Neural progenitor cell (in vitro differentiated cells): ENCODE measurements around the gene HPSE2. TPM values are rescaled to one million over a fixed set of nuclear protein-coding genes. Genes with fewer than 3 reads are reported as not detected.

Source experiments
- DNase-seq: peaks from one replicate; pipeline ENCODE4 v3.0.0-alpha.2; 2016; ENCODE audit warnings: low spot score
- H2AFZ ChIP-seq: fragments of 200-600 bp; sonication (generic); replicated peaks from 2 replicates; pipeline ENCODE4 v1.6.1; 2016; ENCODE audit warnings: antibody characterized with exemption
- H3F3A ChIP-seq: fragments of 200-600 bp; sonication (generic); 2 replicates; pipeline ENCODE4 v1.6.1; 2016; ENCODE audit warnings: antibody characterized with exemption, low read depth
- H3K27ac ChIP-seq: fragments of 200-600 bp; sonication (generic); 2 replicates; pipeline ENCODE4 v1.5.1; 2016; ENCODE audit warnings: mild to moderate bottlenecking
- H3K27me3 ChIP-seq: fragments of 200-600 bp; sonication (generic); 2 replicates; pipeline ENCODE4 v1.6.1; 2016; ENCODE audit warnings: mild to moderate bottlenecking, moderate library complexity
- H3K36me3 ChIP-seq: fragments of 200-600 bp; sonication (generic); 2 replicates; pipeline ENCODE4 v1.5.1; 2016
- H3K4me1 ChIP-seq: fragments of 200-600 bp; sonication (generic); 2 replicates; pipeline ENCODE4 v1.6.1; 2016; ENCODE audit warnings: mixed run types
- H3K4me2 ChIP-seq: fragments of 200-600 bp; sonication (generic); 2 replicates; pipeline ENCODE4 v1.6.1; 2016
- H3K4me3 ChIP-seq: fragments of 200-600 bp; sonication (generic); 2 replicates; pipeline ENCODE4 v1.5.1; 2016
- H3K79me2 ChIP-seq: fragments of 200-600 bp; sonication (generic); 2 replicates; pipeline ENCODE4 v1.6.1; 2016; ENCODE audit warnings: low read depth
- H3K9ac ChIP-seq: fragments of 200-600 bp; sonication (generic); 2 replicates; pipeline ENCODE4 v1.6.1; 2016
- H3K9me3 ChIP-seq: fragments of 200-600 bp; sonication (generic); 2 replicates; pipeline ENCODE4 v1.5.1; 2016; ENCODE audit warnings: low read depth
- H4K20me1 ChIP-seq: fragments of 200-600 bp; sonication (generic); 2 replicates; pipeline ENCODE4 v1.6.1; 2016; ENCODE audit warnings: low read depth
- H3K27ac Mint-ChIP-seq: 3 replicates; pipeline ENCODE4 v1.8.0; 2021; ENCODE audit warnings: mixed read lengths
- H3K27me3 Mint-ChIP-seq: 2 replicates; pipeline ENCODE4 v1.8.0; 2022; ENCODE audit warnings: low read depth, mild to moderate bottlenecking, inconsistent platforms, moderate library complexity, mixed read lengths; ENCODE audit not compliant: insufficient read depth
- H3K36me3 Mint-ChIP-seq: 3 replicates; pipeline ENCODE4 v1.8.0; 2021; ENCODE audit warnings: mixed read lengths
- H3K4me1 Mint-ChIP-seq: 3 replicates; pipeline ENCODE4 v1.8.0; 2021; ENCODE audit warnings: mixed read lengths
- H3K4me3 Mint-ChIP-seq: 3 replicates; pipeline ENCODE4 v1.8.0; 2021; ENCODE audit warnings: mild to moderate bottlenecking, moderate library complexity, mixed read lengths
- H3K9me3 Mint-ChIP-seq: 3 replicates; pipeline ENCODE4 v1.8.0; 2020; ENCODE audit warnings: mixed read lengths
- CTCF ChIP-seq: fragments of 200-600 bp; sonication (generic); IDR thresholded peaks from 2 replicates; pipeline ENCODE4 v1.5.1; 2017; ENCODE audit warnings: antibody characterized with exemption, mild to moderate bottlenecking
- EZH2 ChIP-seq: fragments of 200-600 bp; sonication (generic); IDR thresholded peaks from 2 replicates; pipeline ENCODE4 v1.6.1; 2017; ENCODE audit warnings: antibody characterized with exemption, mild to moderate bottlenecking, moderate library complexity
- EZH2phosphoT487 ChIP-seq: fragments of 200-600 bp; sonication (generic); IDR thresholded peaks from 2 replicates; pipeline ENCODE4 v1.6.1; 2017; ENCODE audit warnings: antibody characterized with exemption
- total RNA-seq: library from RNA; depleted of rRNA; stranded (reverse); fragments of >200 nt; gene quantifications from 2 replicates; pipeline ENCODE4 v1.2.3, GENCODE V29; 2015; ENCODE audit warnings: low replicate concordance

HPSE2 gene
- total RNA-seq, 1 donor from 2014 or later: 3.4 TPM

GRCh38 chr10:98696516-98696915 lies 539.1 kb downstream of the HPSE2 start:
- Histone ChIP-seq H3K9me3 (no peaks in the 10 kb centered on the region), H2AFZ (peak overlapping the region; percentile 57), H3F3A (no peaks in the 10 kb centered on the region), H4K20me1 (no peaks in the 10 kb centered on the region), H3K27me3 (no peaks in the 10 kb centered on the region), H3K4me3 (no peak overlapping the region), H3K79me2 (no peaks in the 10 kb centered on the region), H3K9ac (no peak overlapping the region), H3K4me2 (no peak overlapping the region), H3K4me1 (peaks cover 9% of the 10 kb centered on the region), H3K36me3 (no peaks in the 10 kb centered on the region), H3K27ac (no peak overlapping the region)
- no peak for TF ChIP-seq EZH2
- no peak for TF ChIP-seq EZH2phosphoT487
- no peak for TF ChIP-seq CTCF
- no peaks in the 10 kb centered on the region for H3K27me3 Mint-ChIP-seq
- no peaks in the 10 kb centered on the region for H3K9me3 Mint-ChIP-seq
- no peaks in the 10 kb centered on the region for H3K4me1 Mint-ChIP-seq
- H3K27ac Mint-ChIP-seq: no peak overlapping the region
- no peaks in the 10 kb centered on the region for H3K36me3 Mint-ChIP-seq
- DNase-seq: peak; percentile 52
- no peak overlapping the region for H3K4me3 Mint-ChIP-seq

GRCh38 chr10:98694883-98695282 lies 540.8 kb downstream of the HPSE2 start:
- H3K27ac ChIP-seq: no peak overlapping the region
- Mint-ChIP-seq H3K36me3 (no peaks in the 10 kb centered on the region), H3K4me1 (no peaks in the 10 kb centered on the region), H3K27ac (no peak overlapping the region), H3K27me3 (no peaks in the 10 kb centered on the region), H3K9me3 (no peaks in the 10 kb centered on the region), H3K4me3 (no peak overlapping the region)
- TF ChIP-seq EZH2 (no peak), EZH2phosphoT487 (no peak), CTCF (no peak)
- no peaks in the 10 kb centered on the region for H3F3A ChIP-seq
- H3K9me3 ChIP-seq: no peaks in the 10 kb centered on the region
- H4K20me1 ChIP-seq: no peaks in the 10 kb centered on the region
- no peaks in the 10 kb centered on the region for H3K36me3 ChIP-seq
- no peak overlapping the region for H3K9ac ChIP-seq
- no peak overlapping the region for H3K4me3 ChIP-seq
- no peak overlapping the region for H2AFZ ChIP-seq
- DNase-seq: no peak
- H3K4me2 ChIP-seq: no peak overlapping the region
- H3K4me1 ChIP-seq: peaks cover 9% of the 10 kb centered on the region
- H3K27me3 ChIP-seq: no peaks in the 10 kb centered on the region
- no peaks in the 10 kb centered on the region for H3K79me2 ChIP-seq

GRCh38 chr10:98694014-98694413 lies 541.6 kb downstream of the HPSE2 start:
- H3K36me3 ChIP-seq: no peaks in the 10 kb centered on the region
- Mint-ChIP-seq H3K27me3 (no peaks in the 10 kb centered on the region), H3K27ac (no peak overlapping the region), H3K4me1 (no peaks in the 10 kb centered on the region), H3K9me3 (no peaks in the 10 kb centered on the region), H3K4me3 (no peak overlapping the region), H3K36me3 (no peaks in the 10 kb centered on the region)
- no peaks in the 10 kb centered on the region for H4K20me1 ChIP-seq
- peaks cover 9% of the 10 kb centered on the region for H3K4me1 ChIP-seq
- H2AFZ ChIP-seq: no peak overlapping the region
- no peak overlapping the region for H3K4me2 ChIP-seq
- H3K9ac ChIP-seq: no peak overlapping the region
- DNase-seq: no peak
- no peak overlapping the region for H3K27ac ChIP-seq
- H3F3A ChIP-seq: no peaks in the 10 kb centered on the region
- no peaks in the 10 kb centered on the region for H3K9me3 ChIP-seq
- H3K27me3 ChIP-seq: no peaks in the 10 kb centered on the region
- no peak overlapping the region for H3K4me3 ChIP-seq
- no peaks in the 10 kb centered on the region for H3K79me2 ChIP-seq
- TF ChIP-seq EZH2 (no peak), EZH2phosphoT487 (no peak), CTCF (no peak)
